ENCODE results near the gene DOC2A. TPM values are rescaled to one million over a fixed set of nuclear protein-coding genes. Genes with fewer than 3 reads are reported as not detected.

Gene DOC2A
- total RNA-seq, result 2.2 TPM

- H3K27me3 ChIP-seq, result peaks cover 4% of the 10 kb centered on the region
Measured at GRCh38 chr16:30010844-30011713, at the start of gene DOC2A. Gene DOC2A, minus strand, starts transcription at chr16:30011027. Its CDS starts 805 bp downstream, at chr16:30010222.

GRCh38 chr16:30060346-30060745, 49.5 kb upstream of the DOC2A start:
- TF ChIP-seq POLR2A (IDR thresholded peaks at IDR 0.05), result no peak
- TF ChIP-seq POLR2AphosphoS5 (IDR thresholded peaks at IDR 0.05; ENCODE audit: insufficient read depth in 1 of 2, low read depth in 1 of 2), result no peak
- no peak for TF ChIP-seq CTCF (IDR thresholded peaks at IDR 0.05)
- H3K27ac ChIP-seq, result no peak overlapping the region
- intact Hi-C loops (cut with DNase I), result loop anchor here (10.0 kb wide), 1 partner anchor 344 kb away; the partner anchor contains the start of gene ZNF771
- peaks cover 24% of the 10 kb centered on the region for H3K4me1 ChIP-seq
- H3K27me3 ChIP-seq, result no peaks in the 10 kb centered on the region
- H3K4me3 ChIP-seq, result no peak overlapping the region
- peaks cover 0 to 4% of the 10 kb centered on the region in 2 donors for H3K36me3 ChIP-seq
- DNase-seq (ENCODE audit: extremely low spot score in 2 of 2), result no peak
- no peaks in the 10 kb centered on the region for H3K9me3 ChIP-seq

More at GRCh38 chr16:30010844-30011713, at the start of gene DOC2A:
- no peaks in the 10 kb centered on the region for H3K9me3 ChIP-seq
- no peak for TF ChIP-seq CTCF (IDR thresholded peaks at IDR 0.05)
- TF ChIP-seq POLR2AphosphoS5 (IDR thresholded peaks at IDR 0.05; ENCODE audit: insufficient read depth in 1 of 2, low read depth in 1 of 2), result no peak
- TF ChIP-seq POLR2A (IDR thresholded peaks at IDR 0.05), result no peak
- DNase-seq (ENCODE audit: extremely low spot score in 2 of 2), result no peak
- no peak within 1 kb of the TSS for H3K27ac ChIP-seq
- H3K4me1 ChIP-seq, result peaks cover 18% of the 10 kb centered on the region
- no peaks in the 10 kb centered on the region for H3K36me3 ChIP-seq
- intact Hi-C loops (cut with DNase I), result no loop called here
- H3K4me3 ChIP-seq, result peak within 1 kb of the TSS; percentile 29 to 45

DNA sequence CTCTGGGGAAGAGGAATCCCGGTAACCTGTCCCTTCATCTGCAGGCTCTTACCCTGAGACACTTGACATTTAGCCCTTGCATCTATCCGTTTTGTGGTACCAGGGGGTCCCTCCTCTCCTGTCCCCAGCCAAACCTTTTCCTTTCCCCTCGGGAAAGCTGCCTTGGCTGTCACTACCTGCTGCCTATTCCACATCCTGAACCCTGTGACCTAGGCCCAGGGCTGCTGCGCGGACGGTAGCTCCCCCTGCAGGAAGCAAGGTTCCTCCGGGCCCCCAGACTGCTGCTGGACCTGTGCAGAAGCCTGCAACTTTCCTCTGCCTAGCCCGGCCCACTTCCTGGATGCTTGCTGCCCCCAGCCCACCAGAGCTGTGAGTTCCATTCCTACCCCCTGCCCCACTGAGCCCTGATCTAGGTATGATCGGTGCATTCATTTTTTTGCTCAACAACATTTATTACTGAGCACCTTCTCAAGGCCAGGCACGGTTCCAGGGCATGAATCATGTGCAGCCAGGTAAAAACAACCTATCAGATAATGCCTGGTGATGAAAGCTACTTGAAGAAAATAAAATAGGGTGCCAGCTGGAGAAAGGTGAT, 44.2 kb upstream of the DOC2A start:
- DNase-seq (ENCODE audit: extremely low spot score in 2 of 2), result no peak
- Histone ChIP-seq H3K4me3 (no peak overlapping the region), H3K4me1 (peaks cover 27% of the 10 kb centered on the region), H3K9me3 (no peaks in the 10 kb centered on the region), H3K36me3 (peaks cover 0 to 4% of the 10 kb centered on the region in 2 donors), H3K27me3 (no peaks in the 10 kb centered on the region), H3K27ac (no peak overlapping the region)
- TF ChIP-seq CTCF (IDR thresholded peaks at IDR 0.05) (peak in 1 of 3 experiments; percentile 23), POLR2A (IDR thresholded peaks at IDR 0.05) (no peak), POLR2AphosphoS5 (IDR thresholded peaks at IDR 0.05; ENCODE audit: insufficient read depth in 1 of 2, low read depth in 1 of 2) (no peak)
- intact Hi-C loops (cut with DNase I), result no loop called here

DNA sequence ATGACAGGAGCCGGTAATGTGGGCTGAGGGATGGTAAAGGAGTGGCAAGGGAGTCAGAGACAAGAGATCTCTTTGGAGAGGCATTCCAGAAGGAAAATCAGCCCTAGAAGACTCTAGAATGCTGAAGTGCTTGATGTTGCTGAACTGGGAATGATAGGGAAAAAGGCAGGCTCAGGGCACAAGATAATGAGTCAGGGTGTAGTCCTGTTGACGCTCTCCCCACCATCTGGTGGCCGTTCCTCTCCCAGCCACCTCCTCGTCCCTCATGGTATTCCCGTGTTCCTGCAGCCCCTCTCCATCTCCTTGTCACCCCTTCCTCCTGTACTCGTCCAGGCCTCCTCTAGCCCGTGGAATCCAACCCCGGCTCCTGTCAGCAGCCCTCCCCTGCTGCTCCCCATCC, 43.6 kb upstream of the DOC2A start:
- DNase-seq (ENCODE audit: extremely low spot score in 2 of 2), result no peak
- Histone ChIP-seq H3K27me3 (no peaks in the 10 kb centered on the region), H3K36me3 (peaks cover 0 to under 1% of the 10 kb centered on the region in 2 donors), H3K9me3 (no peaks in the 10 kb centered on the region), H3K4me1 (peaks cover 27% of the 10 kb centered on the region), H3K4me3 (no peak overlapping the region), H3K27ac (no peak overlapping the region)
- intact Hi-C loops (cut with DNase I), result no loop called here
- TF ChIP-seq POLR2A (IDR thresholded peaks at IDR 0.05), result no peak
- no peak for TF ChIP-seq POLR2AphosphoS5 (IDR thresholded peaks at IDR 0.05; ENCODE audit: insufficient read depth in 1 of 2, low read depth in 1 of 2)
- TF ChIP-seq CTCF (IDR thresholded peaks at IDR 0.05), result no peak
